Psoas muscle (tissue), 8 donors: ENCODE data around the gene PTPRG. TPM values are rescaled to one million over a fixed set of nuclear protein-coding genes. Genes with fewer than 3 reads are reported as not detected.
A peak's percentile ranks its signal among the peaks of the same experiment; 100 is the strongest.

Source experiments
- ATAC-seq, 4 donors: fragments of 200-7000 bp; cut with Tn5 transposase; one replicate each; pipeline ENCODE4 v1.9.1; 2020; ENCODE audit warnings: moderate library complexity in 3 of 4, mild to moderate bottlenecking in 2 of 4
- DNase-seq, 2 donors: peaks; one replicate each; pipeline ENCODE4 v3.0.0-alpha.2; 2020
- H3K27ac ChIP-seq: fragments of 200-600 bp; one replicate; pipeline ENCODE4 v1.8.0; 2022
- H3K27me3 ChIP-seq, 3 donors: fragments of 200-600 bp in 1 of 3; one replicate each; pipeline versions ENCODE4 v1.6.1 to v1.8.0; 2013 to 2022; ENCODE audit warnings: low read length in 2 of 3, mild to moderate bottlenecking in 2 of 3, moderate library complexity in 1 of 3; ENCODE audit not compliant: insufficient read depth in 3 of 3
- H3K36me3 ChIP-seq, 2 donors: fragments of 200-600 bp in 1 of 2; one replicate each; pipeline versions ENCODE4 v1.6.1 to v1.8.0; 2013 to 2022; ENCODE audit warnings: low read depth in 1 of 2, mild to moderate bottlenecking in 1 of 2, moderate library complexity in 1 of 2; ENCODE audit not compliant: insufficient read depth in 1 of 2
- H3K4me1 ChIP-seq: fragments of 200-600 bp; one replicate; pipeline ENCODE4 v1.8.0; 2022
- H3K4me3 ChIP-seq: fragments of 200-600 bp; one replicate; pipeline ENCODE4 v1.8.0; 2022; ENCODE audit warnings: mild to moderate bottlenecking
- H3K9me3 ChIP-seq: fragments of 200-600 bp; one replicate; pipeline ENCODE4 v1.8.0; 2022
- WGBS, 3 donors: extraction: QIAGEN DNeasy Blood & Tissue Kit; methylation state at CpG; one replicate each; pipeline versions ENCODE4 v1.1.6 to v1.1.7; 2013; 5-methylcytosine and 5-hydroxymethylcytosine counted together
- intact Hi-C, 2 donors: fragments of 100-400 bp; cut with DNase I; formaldehyde crosslinking; loops; one replicate each; pipeline versions ENCODE4 v1.11.0 to v1.14.2; 2022
- polyA plus RNA-seq, 3 donors: library from polyadenylated mRNA; stranded (reverse); fragments of 200-250 nt; gene quantifications; one replicate each; pipeline ENCODE4 v1.2.3, GENCODE V29; 2013
- total RNA-seq, 4 donors: library from RNA; stranded (reverse); fragmentation: NEBNext Ultra II Directional in 2 of 4; extraction: Animal tissue kit (Norgen Biotek cat#: 25700) in 2 of 4; gene quantifications; one replicate each; pipeline versions ENCODE4 v1.2.1 to v1.2.4, GENCODE V29; 2021 to 2023
- TF ChIP-seq, protein P1 (sequence below): fragments of 200-600 bp; IDR thresholded peaks from one replicate; pipeline ENCODE4 v1.8.0; 2022; ENCODE audit warnings: antibody characterized with exemption
- donor health status: healthy with polysubstance abuse.
- donor health status: DM: no; HTN: no; CAD: no; lungs with moderate emphysema.
- donor health status: Bipolar disorder and iron deficiency.
- donor health status: healthy.
- donor health status: DM: yes; HTN: yes; CAD: no.
- donor health status: DM: no; HTN: no; CAD: no.
- donor health status: DM: no; HTN: no; CAD: no.
- donor health status: DM: yes; HTN: yes; CAD: no.

Gene PTPRG
- total and polyA plus RNA-seq, 7 donors = 4.5 to 29.5 (median 12.6) TPM

DNA sequence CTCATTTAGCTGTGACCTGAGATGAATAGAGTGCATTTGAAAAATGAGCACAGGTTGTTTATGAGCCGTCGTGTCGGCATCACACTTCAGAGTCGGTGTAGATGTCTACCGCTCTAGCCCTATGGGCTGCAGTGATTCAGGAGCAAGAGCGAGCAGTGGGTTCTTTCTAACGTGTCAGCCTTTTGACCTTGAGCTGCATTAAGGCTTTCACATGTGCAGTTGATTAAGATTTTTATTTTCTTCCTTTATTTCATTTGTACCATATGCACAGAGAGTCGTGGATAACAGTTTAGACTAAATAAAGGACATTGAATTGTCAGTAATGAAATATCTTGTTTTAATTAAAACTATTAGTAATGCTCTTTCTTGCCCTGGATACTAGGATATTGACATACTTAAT, 368.2 kb downstream of the PTPRG start:
- Histone ChIP-seq H3K36me3 (no peaks in the 10 kb centered on the region), H3K9me3 (peaks cover 2% of the 10 kb centered on the region), H3K4me1 (peaks cover 48% of the 10 kb centered on the region), H3K27ac (peak overlapping the region; percentile 90), H3K27me3 (no peaks in the 10 kb centered on the region), H3K4me3 (no peak overlapping the region)
- WGBS, 3 donors = 60 to 89% (median 68%) methylated on average over 8 of the region's 8 CpGs
- no peak for ATAC-seq
- DNase-seq = no peak
- TF ChIP-seq, protein P1, sequence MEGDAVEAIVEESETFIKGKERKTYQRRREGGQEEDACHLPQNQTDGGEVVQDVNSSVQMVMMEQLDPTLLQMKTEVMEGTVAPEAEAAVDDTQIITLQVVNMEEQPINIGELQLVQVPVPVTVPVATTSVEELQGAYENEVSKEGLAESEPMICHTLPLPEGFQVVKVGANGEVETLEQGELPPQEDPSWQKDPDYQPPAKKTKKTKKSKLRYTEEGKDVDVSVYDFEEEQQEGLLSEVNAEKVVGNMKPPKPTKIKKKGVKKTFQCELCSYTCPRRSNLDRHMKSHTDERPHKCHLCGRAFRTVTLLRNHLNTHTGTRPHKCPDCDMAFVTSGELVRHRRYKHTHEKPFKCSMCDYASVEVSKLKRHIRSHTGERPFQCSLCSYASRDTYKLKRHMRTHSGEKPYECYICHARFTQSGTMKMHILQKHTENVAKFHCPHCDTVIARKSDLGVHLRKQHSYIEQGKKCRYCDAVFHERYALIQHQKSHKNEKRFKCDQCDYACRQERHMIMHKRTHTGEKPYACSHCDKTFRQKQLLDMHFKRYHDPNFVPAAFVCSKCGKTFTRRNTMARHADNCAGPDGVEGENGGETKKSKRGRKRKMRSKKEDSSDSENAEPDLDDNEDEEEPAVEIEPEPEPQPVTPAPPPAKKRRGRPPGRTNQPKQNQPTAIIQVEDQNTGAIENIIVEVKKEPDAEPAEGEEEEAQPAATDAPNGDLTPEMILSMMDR = no peak
- intact Hi-C loops = loop anchor here in 1 of 2 donors (10.0 kb wide), 1 partner anchor 365 kb away; the partner anchor contains the start of gene PTPRG

DNA sequence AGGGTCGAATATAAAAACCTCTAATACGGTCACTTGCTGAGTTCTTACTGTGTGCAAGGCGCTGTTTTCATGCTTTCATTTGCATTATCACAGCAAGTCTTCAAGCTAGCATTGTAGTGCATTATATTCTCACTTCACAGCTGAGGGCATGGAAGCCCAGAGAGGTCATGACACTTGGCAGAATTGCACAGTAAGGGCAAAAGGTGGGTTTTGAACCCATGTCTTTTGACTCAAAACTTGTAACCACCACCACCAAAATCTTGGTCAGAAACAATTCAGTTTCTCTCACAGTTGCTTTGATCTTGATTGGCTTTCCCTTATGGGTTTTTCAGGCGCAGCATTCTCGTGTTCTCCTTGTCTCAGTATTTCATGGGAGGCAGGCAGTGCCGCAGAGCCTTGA, 371.1 kb downstream of the PTPRG start:
- peaks cover 27% of the 10 kb centered on the region for H3K4me1 ChIP-seq
- intact Hi-C loops = no loop called here
- ATAC-seq = no peak

DNA sequence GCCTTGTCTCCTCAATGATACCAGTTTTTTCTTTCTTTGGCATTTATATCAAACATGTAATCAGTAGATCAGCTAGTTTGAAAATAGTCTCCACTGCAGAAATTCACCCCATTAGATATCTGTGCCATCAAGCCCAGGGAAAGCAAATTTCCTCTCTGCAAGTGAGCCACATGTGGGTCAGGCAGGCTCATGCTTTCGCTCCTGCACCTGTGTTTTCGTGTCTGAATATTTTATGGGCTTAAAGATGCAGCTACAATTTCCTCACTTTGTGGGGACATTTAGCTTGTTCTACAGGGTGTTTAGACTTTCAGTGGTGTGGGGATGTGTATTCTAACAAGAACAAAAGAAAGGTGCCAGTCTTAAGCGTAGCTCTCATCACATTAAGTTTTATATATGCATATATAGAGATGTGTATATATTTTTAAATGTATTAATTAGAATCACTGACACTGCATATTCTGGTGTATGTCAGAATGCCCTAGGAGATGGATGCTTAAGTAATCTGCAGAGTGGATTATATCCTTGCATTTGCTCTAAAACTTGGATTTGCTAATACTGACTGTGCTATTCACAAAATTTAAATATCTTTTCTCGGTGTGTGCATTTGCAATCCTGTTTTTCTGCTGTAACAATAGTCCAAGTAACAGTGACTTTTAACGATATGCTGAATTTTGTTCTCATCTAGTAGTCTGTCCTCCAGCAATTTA, 372.6 kb downstream of the PTPRG start:
- H3K36me3 ChIP-seq = no peaks in the 10 kb centered on the region
- peaks cover 19% of the 10 kb centered on the region for H3K4me1 ChIP-seq
- DNase-seq (no peak), ATAC-seq (no peak)
- no peak overlapping the region for H3K4me3 ChIP-seq
- intact Hi-C loops = no loop called here
- no peak overlapping the region for H3K27ac ChIP-seq
- 67 to 83% (median 74%) methylated on average over 5 of the region's 5 CpGs for WGBS, 3 donors
- peaks cover 3% of the 10 kb centered on the region for H3K9me3 ChIP-seq
- TF ChIP-seq, protein P1 = no peak
- no peaks in the 10 kb centered on the region for H3K27me3 ChIP-seq

More for the DNA sequence above, 371.1 kb downstream of the PTPRG start:
- Histone ChIP-seq H3K4me3 (no peak overlapping the region), H3K9me3 (peaks cover 3% of the 10 kb centered on the region), H3K27me3 (no peaks in the 10 kb centered on the region), H3K27ac (no peak overlapping the region), H3K36me3 (no peaks in the 10 kb centered on the region)
- TF ChIP-seq, protein P1 = no peak
- no peak for DNase-seq
- 95 to 97% (median 97%) methylated on average over 6 of the region's 6 CpGs for WGBS, 3 donors

DNA sequence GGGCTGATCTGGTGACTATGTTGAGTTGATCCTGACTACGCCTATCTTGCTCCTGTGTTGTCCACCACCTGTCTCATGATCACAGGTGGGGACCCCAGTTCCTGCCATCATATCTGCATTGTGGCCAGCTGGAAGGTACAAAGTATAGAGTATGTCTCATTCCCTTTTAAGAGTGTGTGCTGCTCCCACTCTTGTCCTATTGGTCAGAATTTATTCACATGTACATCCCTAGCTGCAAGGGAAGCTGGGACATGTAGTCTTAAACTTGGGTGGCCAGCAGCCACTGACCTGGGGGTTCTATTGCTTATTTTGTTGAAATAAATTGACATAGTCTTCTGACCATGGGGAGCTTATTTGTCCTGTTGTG, 373.1 kb downstream of the PTPRG start:
- intact Hi-C loops = no loop called here
- WGBS, 3 donors = 100% methylated on average over 1 of the region's 1 CpG

More for the DNA sequence above, 373.1 kb downstream of the PTPRG start:
- Histone ChIP-seq H3K27ac (no peak overlapping the region), H3K9me3 (peaks cover 3% of the 10 kb centered on the region), H3K27me3 (no peaks in the 10 kb centered on the region), H3K4me1 (peaks cover 17% of the 10 kb centered on the region), H3K4me3 (no peak overlapping the region), H3K36me3 (no peaks in the 10 kb centered on the region)
- DNase-seq (no peak), ATAC-seq (no peak)
- TF ChIP-seq, protein P1 = no peak
